Measurements from ENCODE around the gene AGAP1.

AGAP1 gene

DNA sequence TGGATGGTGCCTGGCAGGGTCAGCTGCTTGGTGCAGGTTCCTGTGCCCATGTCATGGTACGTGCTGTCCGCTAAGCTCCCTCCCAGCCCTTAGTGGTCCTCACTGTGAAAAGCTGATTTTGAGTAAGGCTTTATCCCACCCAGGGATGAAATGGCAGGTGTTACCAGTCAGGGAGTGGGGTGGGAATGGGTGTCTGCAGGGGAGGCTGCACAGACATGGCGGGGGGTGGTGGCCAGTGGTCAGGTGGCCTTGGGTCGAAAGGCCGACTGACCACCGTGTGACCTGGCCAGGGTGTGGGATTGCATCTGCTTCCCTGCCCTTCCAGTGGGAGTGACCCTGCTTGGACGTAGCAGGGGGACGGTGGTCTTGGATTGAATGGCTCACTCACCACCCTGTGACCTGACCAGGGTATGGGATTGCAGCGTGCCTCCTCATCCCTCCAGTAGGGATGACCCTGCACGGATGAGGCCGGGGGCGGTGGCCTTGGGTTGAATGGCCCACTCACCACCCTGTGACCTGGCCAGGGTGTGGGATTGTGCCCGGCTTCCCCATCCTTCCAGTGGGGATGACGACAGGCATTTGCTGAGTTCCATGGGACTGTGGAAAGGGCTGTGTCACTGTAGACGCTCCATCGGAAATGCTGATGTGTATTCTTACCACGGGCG is 29.8 kb downstream of the AGAP1 start:
- in situ Hi-C loops (cut with MboI; ENCODE audit: low pct_unique_long_range_greater_than_20kb, low sequenced_read_pairs), result no loop called here
- no peak for DNase-seq

DNA sequence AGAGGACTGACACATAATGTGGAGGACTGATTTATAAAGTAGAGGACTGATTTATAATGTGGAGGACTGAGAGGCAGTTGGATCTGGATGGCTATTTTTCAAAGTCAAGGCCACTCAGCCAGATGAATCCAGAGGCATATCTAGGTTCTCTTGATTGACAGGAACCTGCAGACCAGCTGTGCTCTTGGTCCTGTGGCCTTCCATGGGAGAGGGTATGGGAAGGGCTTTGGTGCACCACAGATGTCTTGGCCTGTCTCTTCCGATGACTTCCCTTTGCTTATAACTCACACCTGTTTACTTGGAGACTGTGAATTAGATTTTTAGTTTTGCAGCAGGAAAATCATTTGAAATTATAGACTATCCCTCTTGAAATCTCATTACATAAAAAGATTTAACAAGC is 32.3 kb downstream of the AGAP1 start:
- no peak for DNase-seq
- in situ Hi-C loops (cut with MboI; ENCODE audit: low pct_unique_long_range_greater_than_20kb, low sequenced_read_pairs), result no loop called here

DNA sequence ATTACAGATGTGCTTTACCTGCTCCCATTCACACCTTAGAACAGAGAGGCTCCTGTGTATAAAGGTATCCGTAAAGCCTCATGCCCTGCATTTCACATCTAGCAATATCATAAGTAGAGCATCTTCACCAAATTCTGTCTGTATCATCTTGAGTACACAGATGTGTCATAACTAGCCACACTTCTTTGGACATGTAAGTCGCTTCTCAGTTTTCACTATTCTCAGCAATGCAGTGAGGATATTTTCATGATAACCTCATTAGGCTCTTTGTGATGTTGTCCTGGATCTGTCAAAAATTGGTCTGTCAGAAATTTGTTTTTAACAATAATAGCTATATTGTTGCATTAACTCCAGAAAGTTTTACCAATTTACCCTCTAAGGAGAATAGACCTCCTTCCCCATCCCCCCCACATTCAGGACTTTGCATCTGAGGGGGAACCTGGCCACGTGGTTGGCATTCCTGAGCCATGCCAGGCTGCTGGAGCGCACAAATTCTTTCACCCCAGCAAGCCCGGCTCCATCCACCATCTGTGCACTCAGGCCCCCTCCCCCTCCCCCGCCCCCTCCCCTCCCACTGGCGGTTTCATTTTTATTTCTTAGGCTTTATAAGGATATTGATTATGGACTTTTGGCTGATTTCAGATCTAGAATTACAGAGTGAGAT is 34.1 kb downstream of the AGAP1 start:
- DNase-seq, result no peak
- in situ Hi-C loops (cut with MboI; ENCODE audit: low pct_unique_long_range_greater_than_20kb, low sequenced_read_pairs), result no loop called here

DNA sequence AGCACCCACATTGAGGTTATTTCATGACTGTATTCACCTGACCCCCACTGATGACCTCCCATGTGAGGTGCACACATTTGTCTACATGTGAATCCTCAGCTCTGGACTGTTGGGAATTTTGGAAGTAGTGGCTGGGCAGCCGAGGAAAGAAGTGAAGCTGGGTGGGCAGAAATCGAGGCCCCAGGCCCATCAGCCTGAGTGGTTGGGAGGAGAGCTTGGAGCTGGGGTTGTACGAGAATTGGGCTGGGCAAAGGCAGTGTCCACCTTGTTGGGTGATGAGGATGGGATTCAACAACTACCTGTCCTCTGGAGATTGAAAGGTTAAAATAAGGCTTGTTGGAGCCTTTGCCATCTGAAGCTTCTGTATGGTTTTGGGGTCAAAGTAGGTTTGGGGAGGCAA is 35.8 kb downstream of the AGAP1 start:
- in situ Hi-C loops (cut with MboI; ENCODE audit: low pct_unique_long_range_greater_than_20kb, low sequenced_read_pairs), result no loop called here

DNA sequence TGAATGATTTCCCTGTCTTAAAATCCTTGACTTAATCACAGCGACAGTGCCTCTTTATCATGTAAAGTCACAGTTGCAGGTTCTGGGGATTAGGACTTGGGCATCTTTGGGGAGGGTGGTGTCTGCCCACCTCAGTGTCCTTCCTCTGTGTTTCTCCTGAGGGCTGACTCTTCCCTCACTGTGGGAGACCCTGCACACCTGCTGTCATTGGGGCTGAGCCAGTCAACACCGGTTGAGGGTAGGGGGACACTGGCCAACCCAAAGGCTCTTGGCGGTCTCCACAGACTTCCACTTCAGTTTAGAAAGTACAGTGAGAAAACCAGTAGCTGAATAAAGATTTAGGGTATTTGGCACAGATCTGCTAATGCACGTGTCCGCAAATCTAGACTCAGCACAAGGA is 36.9 kb downstream of the AGAP1 start:
- in situ Hi-C loops (cut with MboI; ENCODE audit: low pct_unique_long_range_greater_than_20kb, low sequenced_read_pairs), result no loop called here
- no peak for DNase-seq

More for the DNA sequence above, 35.8 kb downstream of the AGAP1 start:
- no peak for DNase-seq

DNA sequence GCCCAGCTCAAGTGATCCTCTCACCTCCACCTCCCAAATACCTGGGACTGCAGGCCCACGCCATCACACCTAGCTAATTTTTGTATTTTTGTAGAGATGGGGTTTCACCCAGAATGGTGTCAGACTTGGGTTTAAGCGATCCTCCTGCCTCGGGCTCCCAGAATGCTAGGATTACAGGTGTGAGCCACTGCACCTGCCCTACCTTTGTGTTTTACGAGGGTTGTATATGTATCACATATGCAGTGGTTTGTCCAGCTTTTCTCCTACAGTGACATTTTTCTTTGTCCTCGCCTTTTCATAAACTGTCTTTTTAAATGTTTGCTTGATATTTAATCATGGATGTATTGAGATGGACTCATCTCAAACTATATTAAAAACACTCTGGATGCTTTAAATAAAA is 38.5 kb downstream of the AGAP1 start:
- in situ Hi-C loops (cut with MboI; ENCODE audit: low pct_unique_long_range_greater_than_20kb, low sequenced_read_pairs), result no loop called here
- DNase-seq, result no peak

DNA sequence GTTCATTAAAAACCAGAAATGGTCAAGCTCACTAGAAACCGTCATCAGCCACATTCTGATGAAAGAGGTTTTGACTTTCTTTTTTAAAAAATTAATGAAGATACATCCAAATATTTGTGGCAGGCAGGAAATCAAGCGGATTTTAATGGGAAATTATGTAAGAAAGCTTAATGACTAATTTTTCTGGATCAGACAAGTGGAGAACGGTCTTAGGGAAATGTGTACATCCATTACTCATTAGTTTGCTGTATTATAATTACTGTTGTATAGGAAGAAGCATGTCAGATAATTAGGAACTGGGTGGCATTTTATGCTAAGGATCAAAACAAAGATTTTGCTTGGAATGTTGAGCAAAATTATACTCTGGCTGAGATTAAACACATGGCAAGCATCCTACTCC is 39.4 kb downstream of the AGAP1 start:
- in situ Hi-C loops (cut with MboI; ENCODE audit: low pct_unique_long_range_greater_than_20kb, low sequenced_read_pairs), result no loop called here
- no peak for DNase-seq

DNA sequence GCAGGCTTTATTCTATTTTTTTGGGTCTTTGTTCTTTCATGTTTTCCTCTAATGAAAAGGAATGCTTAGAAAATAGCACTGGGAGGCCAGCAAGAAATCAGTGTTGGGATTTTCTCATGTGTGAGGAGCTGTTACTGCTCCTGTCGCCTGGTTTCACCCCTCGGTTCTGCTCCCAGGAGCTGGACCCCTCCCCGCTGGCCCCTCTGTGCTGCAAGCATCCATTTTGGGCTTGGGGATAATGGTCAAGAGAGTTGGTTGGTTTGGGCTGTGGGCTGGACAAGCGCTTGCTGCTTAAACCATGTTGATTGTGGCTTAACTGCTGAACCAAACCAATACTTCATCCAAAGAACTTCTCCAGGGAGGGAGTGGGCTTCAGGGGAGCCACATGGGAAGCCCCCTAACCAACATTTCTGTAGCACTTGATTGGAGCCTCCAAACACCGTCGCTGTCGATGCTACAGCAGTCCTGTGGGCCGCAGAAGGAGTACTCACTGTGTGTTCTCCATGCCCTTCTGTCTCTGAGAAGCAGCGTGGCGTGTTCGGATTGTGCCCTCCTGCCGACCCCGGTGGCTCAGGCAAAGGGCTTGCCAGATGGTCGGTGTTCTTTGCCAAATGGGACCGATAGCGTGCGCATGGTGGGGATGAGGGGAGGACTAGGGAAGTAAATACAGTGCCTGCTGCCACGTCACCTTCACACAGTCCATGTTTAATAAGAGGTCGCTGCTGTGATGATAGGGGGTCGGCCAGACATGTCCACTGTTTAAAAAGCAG is 40.0 kb downstream of the AGAP1 start:
- in situ Hi-C loops (cut with MboI; ENCODE audit: low pct_unique_long_range_greater_than_20kb, low sequenced_read_pairs), result no loop called here
- no peak for DNase-seq

DNA sequence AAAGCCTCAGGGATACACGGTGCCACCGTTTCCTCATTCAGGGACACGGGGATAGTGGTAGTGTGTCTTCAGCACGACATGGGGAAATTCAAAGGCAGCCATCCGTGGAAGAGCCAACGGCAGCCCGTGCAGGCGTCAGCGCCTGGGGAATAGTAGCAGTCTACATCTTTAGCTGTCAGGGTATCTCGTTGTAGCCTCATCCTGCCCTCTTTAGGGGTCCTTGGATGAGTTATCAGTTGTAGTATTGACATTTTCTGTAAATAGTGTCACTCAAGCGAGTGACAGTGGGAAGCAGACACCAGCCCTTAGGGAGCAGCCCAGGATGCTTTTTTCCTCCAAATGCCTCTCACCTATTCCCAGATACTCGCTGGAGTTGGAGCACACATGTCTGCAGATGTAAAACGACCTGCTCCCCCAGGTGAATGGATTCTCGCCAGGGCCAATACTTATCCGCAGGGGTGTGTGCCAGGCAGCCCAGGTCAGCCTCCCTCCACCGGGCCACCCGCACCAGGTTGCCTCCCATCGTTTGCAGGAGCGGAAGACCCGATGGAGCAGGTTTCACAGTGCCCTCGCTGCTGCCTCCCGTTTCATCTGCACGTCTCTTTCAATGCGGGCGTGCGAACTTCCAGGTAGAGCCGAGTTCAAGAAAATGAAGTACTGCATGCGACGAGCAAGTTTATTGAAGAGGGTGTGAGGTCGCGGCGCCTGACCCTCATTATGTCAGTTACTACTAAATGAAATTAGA is 41.0 kb downstream of the AGAP1 start:
- in situ Hi-C loops (cut with MboI; ENCODE audit: low pct_unique_long_range_greater_than_20kb, low sequenced_read_pairs), result no loop called here
- DNase-seq, result no peak

DNA sequence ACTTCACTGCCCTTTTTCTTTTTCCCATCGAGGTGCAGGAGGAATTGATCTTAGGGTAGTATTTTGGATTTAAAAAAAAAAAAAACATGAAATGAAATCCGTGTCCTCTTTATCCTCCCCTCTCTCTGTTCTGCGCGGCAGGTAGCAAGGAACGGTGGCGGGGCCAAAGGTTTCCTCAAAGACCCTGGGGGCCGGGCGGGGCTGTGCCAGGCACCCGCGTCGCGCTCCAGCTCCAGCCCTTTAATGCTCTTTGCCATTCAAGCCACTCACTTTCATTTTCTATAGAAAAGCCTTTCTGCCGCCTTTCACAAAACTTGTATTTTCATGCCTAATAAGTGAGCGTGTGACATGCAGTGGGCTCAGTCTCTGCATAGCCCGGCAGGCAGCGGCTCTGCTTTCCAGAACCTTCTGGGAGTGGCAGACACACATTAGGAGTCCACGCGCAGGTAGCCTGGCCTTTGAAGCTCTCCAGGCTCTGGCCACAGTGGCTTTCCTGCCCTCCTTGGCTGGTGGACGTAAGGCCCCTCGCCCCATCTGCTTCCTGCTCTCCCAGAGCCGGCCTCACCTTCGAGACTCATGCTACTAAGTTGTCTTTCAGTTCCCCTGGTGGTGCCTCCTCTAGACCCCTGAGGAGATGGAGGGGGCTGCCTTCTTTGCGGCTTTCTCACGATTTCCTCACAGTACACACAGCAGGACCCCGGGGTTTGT is 41.7 kb downstream of the AGAP1 start:
- in situ Hi-C loops (cut with MboI; ENCODE audit: low pct_unique_long_range_greater_than_20kb, low sequenced_read_pairs), result no loop called here
- no peak for DNase-seq

DNA sequence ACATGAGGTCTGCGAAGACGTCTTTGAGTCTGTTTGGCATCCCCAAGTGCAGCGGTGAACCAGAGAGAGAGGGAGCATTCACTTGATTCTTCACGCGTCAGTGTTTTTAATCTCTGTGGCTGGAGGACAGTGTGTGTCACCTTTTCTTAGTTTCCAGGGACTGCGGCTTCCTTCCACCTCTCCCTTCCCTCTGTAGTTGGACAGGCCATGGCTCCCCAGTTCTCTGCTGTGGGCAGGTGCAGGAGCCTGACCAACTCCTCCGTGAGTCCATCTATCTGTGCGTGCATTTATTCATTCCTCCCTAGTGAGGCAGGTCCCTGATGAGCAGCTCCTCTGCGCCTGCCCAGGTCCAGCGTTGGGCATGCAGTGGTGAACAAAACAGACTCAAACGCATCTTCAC is 42.9 kb downstream of the AGAP1 start:
- in situ Hi-C loops (cut with MboI; ENCODE audit: low pct_unique_long_range_greater_than_20kb, low sequenced_read_pairs), result no loop called here
- no peak for DNase-seq

DNA sequence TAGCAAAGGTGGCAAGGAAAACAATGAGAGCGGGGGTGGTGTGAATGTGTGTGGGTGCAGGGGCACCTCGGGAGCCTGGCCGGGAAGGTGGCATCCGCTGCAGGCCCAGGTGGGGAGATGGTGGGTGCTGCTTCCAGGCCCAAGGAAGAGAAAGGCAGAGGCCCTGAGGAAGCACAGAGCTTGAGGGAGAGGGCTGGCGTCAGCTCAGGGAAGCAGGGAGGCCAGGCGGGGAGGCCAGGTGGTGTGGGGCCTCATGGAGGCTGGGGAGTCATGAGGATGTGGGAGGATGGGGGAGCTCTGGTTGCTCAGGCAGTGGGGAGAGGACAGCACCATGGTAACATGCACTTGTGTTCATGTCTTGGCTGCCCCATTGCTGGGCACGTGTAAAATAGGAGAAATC is 43.3 kb downstream of the AGAP1 start:
- in situ Hi-C loops (cut with MboI; ENCODE audit: low pct_unique_long_range_greater_than_20kb, low sequenced_read_pairs), result no loop called here
- no peak for DNase-seq

DNA sequence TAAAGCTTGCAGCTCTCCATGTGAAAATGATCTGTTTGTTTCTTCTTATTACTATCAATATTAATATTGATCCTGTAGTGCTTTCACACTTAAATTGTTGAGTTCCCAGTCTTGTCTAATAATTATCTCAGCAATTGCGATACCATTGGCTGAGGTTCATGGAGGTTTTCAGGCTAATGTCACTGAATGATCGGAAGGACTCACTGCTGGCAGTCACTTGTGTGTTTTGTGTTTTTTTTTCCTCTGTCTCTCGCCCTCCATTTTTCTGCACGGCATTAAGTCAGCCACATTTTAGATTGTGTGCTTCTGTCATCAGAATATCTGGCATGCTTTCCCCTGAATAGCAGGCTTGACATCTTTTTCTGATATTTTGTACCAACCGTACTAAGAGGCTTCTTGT is 43.7 kb downstream of the AGAP1 start:
- no peak for DNase-seq
- in situ Hi-C loops (cut with MboI; ENCODE audit: low pct_unique_long_range_greater_than_20kb, low sequenced_read_pairs), result no loop called here

DNA sequence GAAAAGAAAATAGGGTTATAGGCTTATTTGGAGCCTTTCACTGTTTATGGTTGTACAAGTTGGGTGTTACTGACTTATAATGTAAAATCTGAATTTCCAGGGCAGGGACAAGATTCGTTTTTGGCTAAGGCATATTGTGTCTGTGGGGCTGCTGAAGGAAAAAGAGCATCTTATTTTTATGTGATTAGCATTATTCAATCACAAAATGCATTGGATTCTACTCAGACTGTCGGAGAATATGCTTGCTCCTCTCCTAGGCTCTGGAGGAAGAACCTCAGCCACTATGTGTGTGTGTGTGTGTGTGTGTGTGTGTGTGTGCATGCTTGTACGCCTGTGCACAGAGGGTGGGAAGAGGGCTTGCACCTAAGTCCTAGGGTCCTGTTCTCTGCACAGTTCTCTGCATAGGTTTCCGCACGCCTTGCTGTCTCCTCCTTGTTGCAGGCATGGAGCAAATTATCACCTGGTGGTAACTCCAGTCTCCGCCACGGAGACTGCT is 44.3 kb downstream of the AGAP1 start:
- in situ Hi-C loops (cut with MboI; ENCODE audit: low pct_unique_long_range_greater_than_20kb, low sequenced_read_pairs), result no loop called here
- no peak for DNase-seq

DNA sequence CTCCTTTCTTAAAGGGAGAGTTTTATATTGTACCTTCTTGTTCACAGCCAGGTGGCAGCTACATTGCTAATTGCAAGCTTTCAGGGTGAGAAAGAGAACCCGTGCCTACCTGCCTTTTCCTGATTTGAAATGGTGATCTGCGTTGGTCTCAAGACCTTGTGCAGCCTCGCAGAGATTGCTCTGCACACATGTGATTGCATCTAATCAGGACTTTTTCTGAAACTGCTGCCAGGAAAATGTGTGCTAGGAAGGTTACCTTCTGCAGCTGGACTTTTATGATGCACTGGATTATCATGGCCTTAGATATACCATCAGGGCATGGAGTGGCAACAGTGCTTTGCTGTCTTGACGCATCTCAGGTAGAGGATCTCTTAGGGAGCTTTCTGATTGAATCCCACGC is 45.1 kb downstream of the AGAP1 start:
- DNase-seq, result no peak
- in situ Hi-C loops (cut with MboI; ENCODE audit: low pct_unique_long_range_greater_than_20kb, low sequenced_read_pairs), result no loop called here

DNA sequence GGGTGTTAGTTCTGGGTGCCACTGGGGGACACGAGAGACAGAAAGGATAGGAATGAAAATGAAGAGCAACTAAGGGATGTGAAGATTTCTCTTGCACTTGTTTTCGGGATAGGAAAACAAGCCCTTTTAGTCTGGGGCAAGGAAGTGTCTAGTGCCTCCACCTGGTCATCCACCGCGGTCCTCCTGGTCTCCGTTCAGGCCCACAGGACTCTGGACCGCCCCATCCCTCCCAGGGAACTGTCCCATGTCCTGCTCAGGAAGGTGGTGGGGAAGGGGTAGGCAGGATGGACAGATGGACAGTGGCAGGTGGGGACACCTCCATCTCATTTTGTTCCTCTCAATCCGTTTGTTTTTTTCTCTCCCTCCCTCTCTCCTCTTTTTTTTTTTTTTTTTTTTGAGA is 45.9 kb downstream of the AGAP1 start:
- in situ Hi-C loops (cut with MboI; ENCODE audit: low pct_unique_long_range_greater_than_20kb, low sequenced_read_pairs), result no loop called here
- no peak for DNase-seq

DNA sequence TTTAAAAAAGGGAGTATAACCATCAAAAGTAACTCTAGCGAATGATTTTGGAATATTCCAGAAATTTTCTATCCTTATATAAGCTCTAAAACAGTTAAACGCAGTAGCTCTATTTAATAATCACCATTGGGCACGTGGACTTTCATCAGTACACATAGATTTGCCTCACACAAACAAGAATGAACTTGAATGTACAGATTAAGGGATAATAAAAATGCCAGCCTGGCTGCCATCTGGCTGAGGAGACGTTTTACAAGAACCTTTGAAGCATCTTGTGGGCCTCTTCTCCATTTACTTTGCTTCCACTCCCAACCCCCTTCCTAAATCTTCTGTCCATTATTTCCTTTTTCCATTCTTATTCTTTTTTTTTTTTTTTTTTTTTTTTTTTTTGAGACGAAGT is 47.2 kb downstream of the AGAP1 start:
- DNase-seq, result no peak
- in situ Hi-C loops (cut with MboI; ENCODE audit: low pct_unique_long_range_greater_than_20kb, low sequenced_read_pairs), result no loop called here

DNA sequence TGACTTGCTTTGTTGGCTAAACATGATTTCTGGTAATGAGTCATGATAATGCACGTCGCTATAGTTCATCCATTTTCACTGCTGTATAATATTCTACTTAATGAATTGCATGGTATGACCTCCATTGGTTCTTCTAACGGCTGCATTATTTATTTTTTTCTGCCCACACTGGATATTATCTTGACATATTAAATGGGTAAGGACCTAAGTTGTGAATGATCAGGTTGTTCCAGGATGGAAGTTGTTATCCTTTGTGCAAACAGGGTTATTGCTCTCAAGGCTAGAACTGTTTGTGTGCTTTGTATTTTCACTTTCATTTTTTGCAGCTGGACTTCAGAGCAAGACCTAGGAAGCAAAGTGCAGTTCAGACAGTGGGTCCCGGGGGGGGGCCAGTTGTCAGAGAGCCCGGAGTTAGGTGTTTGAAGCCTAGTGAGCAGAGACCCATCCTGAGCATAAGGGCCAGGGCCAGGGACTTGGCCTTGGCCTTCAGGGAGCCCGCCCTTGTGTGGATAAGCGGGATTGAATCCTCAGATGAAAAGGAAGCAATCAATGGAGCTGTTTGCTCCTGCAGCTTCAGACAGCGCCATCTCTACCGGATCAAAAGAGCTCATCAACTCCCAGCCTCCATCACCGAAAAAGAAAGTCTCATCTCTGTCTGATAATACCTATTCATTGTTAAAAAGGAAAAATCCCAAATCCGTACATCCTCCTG is 48.2 kb downstream of the AGAP1 start:
- in situ Hi-C loops (cut with MboI; ENCODE audit: low pct_unique_long_range_greater_than_20kb, low sequenced_read_pairs), result no loop called here

DNA sequence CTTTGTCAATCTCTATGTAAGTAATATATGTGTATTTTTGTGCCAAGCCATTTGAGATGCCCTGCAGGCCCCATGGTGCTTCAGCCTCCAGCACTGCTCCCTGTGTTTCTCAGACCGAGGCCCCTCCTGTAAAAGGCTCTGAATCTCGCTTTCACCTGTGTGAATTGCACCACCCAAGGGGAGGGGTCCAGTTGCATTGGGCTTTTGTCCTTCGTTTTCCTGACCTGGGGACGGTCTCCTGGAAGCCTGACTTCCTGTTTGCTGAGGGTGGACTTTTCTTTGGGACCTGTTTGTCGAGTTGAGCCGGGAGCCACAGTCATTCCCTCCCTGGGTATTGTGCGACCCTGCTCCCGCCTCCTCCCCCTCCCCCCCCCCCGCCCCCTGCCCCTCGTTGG is 48.9 kb downstream of the AGAP1 start:
- no peak for DNase-seq
- in situ Hi-C loops (cut with MboI; ENCODE audit: low pct_unique_long_range_greater_than_20kb, low sequenced_read_pairs), result no loop called here

More for the DNA sequence above, 48.2 kb downstream of the AGAP1 start:
- DNase-seq, result no peak

All from KBM-7 (cell line).